Keratinocyte (primary cell): Measurements from ENCODE around the gene CCDC71L. TPM values are rescaled to one million over a fixed set of nuclear protein-coding genes. Genes with fewer than 3 reads are reported as not detected.

Experiments used
- DNase-seq: peaks from one replicate; pipeline ENCODE4 v3.0.0-alpha.2; 2011; ENCODE audit warnings: low read depth, missing footprints, low spot score
- FAIRE-seq: peaks from 2 replicates; lab custom pipeline; 2011; peaks lifted over from hg19 to GRCh38; lab: Jason Lieb, UNC
- H2AFZ ChIP-seq: 2 replicates; pipeline ENCODE4 v1.6.0; 2012; ENCODE audit warnings: low read length, control low read depth, inconsistent platforms; ENCODE audit not compliant: control insufficient read depth
- H3K27ac ChIP-seq: 2 replicates; pipeline ENCODE4 v1.5.1; 2011; ENCODE audit warnings: low read length; ENCODE audit not compliant: control insufficient read depth, insufficient read depth
- H3K27me3 ChIP-seq: 3 replicates; pipeline ENCODE4 v1.6.0; 2011; ENCODE audit warnings: low read length; ENCODE audit not compliant: control insufficient read depth, insufficient read depth; ENCODE audit errors: extremely low read depth
- H3K36me3 ChIP-seq, 2 experiments: 2 replicates in 1 of 2; 3 replicates in 1 of 2; pipeline ENCODE4 v1.5.1; 2011; ENCODE audit warnings: low read length in 2 of 2, mild to moderate bottlenecking in 1 of 2; ENCODE audit not compliant: control insufficient read depth in 2 of 2, insufficient read depth in 2 of 2; ENCODE audit errors: extremely low read depth in 1 of 2
- H3K4me1 ChIP-seq: 3 replicates; pipeline ENCODE4 v1.5.1; 2011; ENCODE audit warnings: low read length; ENCODE audit not compliant: control insufficient read depth, insufficient read depth; ENCODE audit errors: extremely low read depth
- H3K4me2 ChIP-seq: 3 replicates; pipeline ENCODE4 v1.6.0; 2011; ENCODE audit warnings: low read depth, low read length; ENCODE audit not compliant: control insufficient read depth, insufficient read depth; ENCODE audit errors: extremely low read depth
- H3K4me3 ChIP-seq, 3 experiments: fragments of 200-600 bp in 1 of 3; sonication (generic) in 1 of 3; 2 replicates in 2 of 3; 3 replicates in 1 of 3; pipeline ENCODE4 v1.5.1; 2011 to 2016; ENCODE audit warnings: low read length in 3 of 3, mild to moderate bottlenecking in 3 of 3, control low read depth in 2 of 3, inconsistent platforms in 1 of 3, low read depth in 1 of 3, mixed read lengths in 1 of 3, mixed run types in 1 of 3, moderate library complexity in 1 of 3; ENCODE audit not compliant: control insufficient read depth in 2 of 3, insufficient read depth in 2 of 3; ENCODE audit errors: extremely low read depth in 1 of 3
- H3K79me2 ChIP-seq: 2 replicates; pipeline ENCODE4 v1.6.0; 2012; ENCODE audit warnings: low read length; ENCODE audit not compliant: control insufficient read depth, insufficient read depth
- H3K9ac ChIP-seq: 3 replicates; pipeline ENCODE4 v1.6.0; 2011; ENCODE audit warnings: low read length; ENCODE audit not compliant: control insufficient read depth, insufficient read depth; ENCODE audit errors: extremely low read depth
- H3K9me1 ChIP-seq: 3 replicates; pipeline ENCODE4 v1.6.0; 2011; ENCODE audit warnings: low read length; ENCODE audit not compliant: control insufficient read depth, insufficient read depth; ENCODE audit errors: extremely low read depth
- H3K9me3 ChIP-seq: 2 replicates; pipeline ENCODE4 v1.5.1; 2012; ENCODE audit warnings: low read depth, low read length; ENCODE audit not compliant: control insufficient read depth
- H4K20me1 ChIP-seq: 3 replicates; pipeline ENCODE4 v1.6.0; 2011; ENCODE audit warnings: low read length; ENCODE audit not compliant: control insufficient read depth, insufficient read depth; ENCODE audit errors: extremely low read depth
- EZH2 ChIP-seq: IDR thresholded peaks from one replicate; pipeline ENCODE4 v1.6.1; 2012; ENCODE audit warnings: inconsistent platforms, mild to moderate bottlenecking, low read length, moderate library complexity
- dilution Hi-C: fragments of 300-500 bp; cut with MboI; formaldehyde crosslinking; loops from one replicate; pipeline ENCODE4 v1.7.0; 2020; ENCODE audit warnings: low sequenced_read_pairs; ENCODE audit not compliant: extremely low pct_ligation_motif_present
- polyA plus RNA-seq, 5 experiments: library from polyadenylated mRNA; depleted of rRNA in 3 of 5; stranded (reverse) in 3 of 5; stranded (forward) in 1 of 5; unstranded in 1 of 5; fragments of >200 nt; gene quantifications; 1 replicate in 1 of 5; 2 replicates in 3 of 5; 3 replicates in 1 of 5; pipeline versions ENCODE4 v1.2.1 to v1.2.3, GENCODE V29; 2011 to 2012; ENCODE audit warnings: missing spikeins in 2 of 5, low read depth in 1 of 5, low replicate concordance in 1 of 5
- TF ChIP-seq, protein P1 (sequence below), 3 experiments: IDR thresholded peaks in 1 of 3; conservative IDR thresholded peaks in 1 of 3; optimal IDR thresholded peaks in 1 of 3; 2 replicates in 2 of 3; 3 replicates in 1 of 3; pipeline versions ENCODE3 to v1.5.1; 2011; ENCODE audit warnings: low read length in 3 of 3, mild to moderate bottlenecking in 3 of 3, moderate library complexity in 2 of 3, control low read depth in 1 of 3, inconsistent platforms in 1 of 3; ENCODE audit not compliant: insufficient read depth in 2 of 3; ENCODE audit errors: extremely low read depth in 1 of 3

CCDC71L gene
- polyA plus RNA-seq, 1 donor (not counting 4 experiments of a cell fraction or from before 2014, with no cell fraction given) = 10.6 TPM

DNA sequence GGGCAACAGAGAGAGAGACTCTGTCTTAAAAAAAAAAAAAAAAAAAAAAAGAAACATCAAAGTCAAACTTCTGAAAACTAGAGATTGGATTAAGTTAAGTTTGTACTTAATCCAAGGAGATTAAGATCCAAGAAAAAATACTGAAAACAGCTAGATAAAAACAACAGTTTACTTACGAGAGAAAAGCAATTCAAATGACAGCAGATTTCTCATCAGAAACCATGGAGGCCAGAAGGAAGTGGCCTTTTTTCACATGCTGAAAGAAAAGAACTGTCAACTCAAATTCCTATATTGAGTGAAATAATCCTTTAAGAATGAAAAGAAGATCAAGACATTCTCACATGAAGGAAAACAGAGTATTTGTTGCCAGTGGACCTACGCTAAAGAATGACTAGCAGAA, 5.4 kb upstream of the CCDC71L start:
- Histone ChIP-seq H3K4me3 (no peak overlapping the region), H3K9me3 (no peaks in the 10 kb centered on the region), H3K36me3 (no peaks in the 10 kb centered on the region), H3K9ac (no peak overlapping the region), H3K27ac (no peak overlapping the region), H3K4me2 (no peak overlapping the region), H4K20me1 (no peaks in the 10 kb centered on the region), H2AFZ (no peak overlapping the region), H3K9me1 (no peaks in the 10 kb centered on the region), H3K79me2 (no peaks in the 10 kb centered on the region), H3K27me3 (no peaks in the 10 kb centered on the region), H3K4me1 (no peaks in the 10 kb centered on the region)
- no peak for FAIRE-seq
- dilution Hi-C loops = no loop called here
- no peak for DNase-seq
- TF ChIP-seq, protein P1, sequence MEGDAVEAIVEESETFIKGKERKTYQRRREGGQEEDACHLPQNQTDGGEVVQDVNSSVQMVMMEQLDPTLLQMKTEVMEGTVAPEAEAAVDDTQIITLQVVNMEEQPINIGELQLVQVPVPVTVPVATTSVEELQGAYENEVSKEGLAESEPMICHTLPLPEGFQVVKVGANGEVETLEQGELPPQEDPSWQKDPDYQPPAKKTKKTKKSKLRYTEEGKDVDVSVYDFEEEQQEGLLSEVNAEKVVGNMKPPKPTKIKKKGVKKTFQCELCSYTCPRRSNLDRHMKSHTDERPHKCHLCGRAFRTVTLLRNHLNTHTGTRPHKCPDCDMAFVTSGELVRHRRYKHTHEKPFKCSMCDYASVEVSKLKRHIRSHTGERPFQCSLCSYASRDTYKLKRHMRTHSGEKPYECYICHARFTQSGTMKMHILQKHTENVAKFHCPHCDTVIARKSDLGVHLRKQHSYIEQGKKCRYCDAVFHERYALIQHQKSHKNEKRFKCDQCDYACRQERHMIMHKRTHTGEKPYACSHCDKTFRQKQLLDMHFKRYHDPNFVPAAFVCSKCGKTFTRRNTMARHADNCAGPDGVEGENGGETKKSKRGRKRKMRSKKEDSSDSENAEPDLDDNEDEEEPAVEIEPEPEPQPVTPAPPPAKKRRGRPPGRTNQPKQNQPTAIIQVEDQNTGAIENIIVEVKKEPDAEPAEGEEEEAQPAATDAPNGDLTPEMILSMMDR (optimal IDR thresholded peaks at IDR 0.05 in 1 of 3, IDR thresholded peaks at IDR 0.05 in 1 of 3, conservative IDR thresholded peaks at IDR 0.05 in 1 of 3; ENCODE audit: extremely low read depth in 1 of 3, insufficient read depth in 2 of 3, low read length in 3 of 3) = no peak
- TF ChIP-seq EZH2 = no peak

DNA sequence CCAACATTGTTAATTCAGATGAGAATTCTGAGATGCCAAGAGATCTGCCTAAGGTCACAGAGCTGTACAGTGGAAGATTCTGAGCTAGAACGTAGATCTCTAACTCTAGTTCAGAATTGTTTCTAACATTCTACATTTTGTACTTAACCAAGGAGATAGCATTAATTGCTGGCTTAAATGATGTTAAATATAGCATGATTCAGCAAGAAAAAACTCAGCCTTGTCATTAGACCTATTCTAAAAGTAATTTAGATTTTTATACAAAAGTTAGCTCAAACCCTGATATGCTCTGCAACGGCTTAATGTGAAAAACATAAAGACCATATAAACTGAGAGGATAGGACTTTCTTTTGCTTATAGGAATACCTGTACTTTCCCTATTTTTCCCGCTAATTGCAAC, 3.4 kb upstream of the CCDC71L start:
- no peak for FAIRE-seq
- TF ChIP-seq, protein P1 (optimal IDR thresholded peaks at IDR 0.05 in 1 of 3, IDR thresholded peaks at IDR 0.05 in 1 of 3, conservative IDR thresholded peaks at IDR 0.05 in 1 of 3; ENCODE audit: extremely low read depth in 1 of 3, insufficient read depth in 2 of 3, low read length in 3 of 3) = no peak
- TF ChIP-seq EZH2 = no peak
- no peak overlapping the region for H3K9ac ChIP-seq
- peaks cover 4% of the 10 kb centered on the region for H3K79me2 ChIP-seq
- no peak overlapping the region for H3K4me2 ChIP-seq
- no peak for DNase-seq
- no peaks in the 10 kb centered on the region for H3K4me1 ChIP-seq
- no peak overlapping the region for H3K27ac ChIP-seq
- H3K4me3 ChIP-seq = no peak overlapping the region
- H4K20me1 ChIP-seq = no peaks in the 10 kb centered on the region
- no peaks in the 10 kb centered on the region for H3K9me1 ChIP-seq
- dilution Hi-C loops = no loop called here
- H3K27me3 ChIP-seq = no peaks in the 10 kb centered on the region
- H3K36me3 ChIP-seq = no peaks in the 10 kb centered on the region
- H3K9me3 ChIP-seq = no peaks in the 10 kb centered on the region
- no peak overlapping the region for H2AFZ ChIP-seq
